Neural crest cell (in vitro differentiated cells): ENCODE results near the gene BTG2. TPM values are rescaled to one million over a fixed set of nuclear protein-coding genes. Genes with fewer than 3 reads are reported as not detected.

Source experiments
- DNase-seq: peaks from one replicate; pipeline ENCODE4 v3.0.0; 2021; ENCODE audit warnings: low read depth, mixed read lengths, low spot score
- H3K27ac Mint-ChIP-seq: one replicate; pipeline ENCODE4 v1.8.0; 2021; ENCODE audit warnings: mild to moderate bottlenecking, mixed read lengths; ENCODE audit not compliant: unreplicated experiment
- H3K27me3 Mint-ChIP-seq: 2 replicates; pipeline ENCODE4 v1.8.0; 2021; ENCODE audit warnings: low read depth, mild to moderate bottlenecking, mixed read lengths
- H3K36me3 Mint-ChIP-seq: 2 replicates; pipeline ENCODE4 v1.8.0; 2021; ENCODE audit warnings: low read depth, mild to moderate bottlenecking, mixed read lengths
- H3K4me1 Mint-ChIP-seq: 2 replicates; pipeline ENCODE4 v1.8.0; 2021; ENCODE audit warnings: mixed read lengths
- H3K4me3 Mint-ChIP-seq: one replicate; pipeline ENCODE4 v1.8.0; 2021; ENCODE audit warnings: mild to moderate bottlenecking, mixed read lengths
- H3K9me3 Mint-ChIP-seq: 2 replicates; pipeline ENCODE4 v1.8.0; 2021; ENCODE audit warnings: mixed read lengths
- total RNA-seq: library from RNA; stranded (reverse); gene quantifications from 2 replicates; pipeline ENCODE4 v1.2.1, GENCODE V29; 2021
- TF ChIP-seq, protein P1 (sequence below): fragments of 200-600 bp; sonication (generic); conservative IDR thresholded peaks from 2 replicates; pipeline ENCODE4 v1.5.0; 2021; ENCODE audit warnings: antibody characterized with exemption, mild to moderate bottlenecking

The BTG2 gene
- total RNA-seq, 1 donor from 2014 or later, result 18.1 TPM

DNA sequence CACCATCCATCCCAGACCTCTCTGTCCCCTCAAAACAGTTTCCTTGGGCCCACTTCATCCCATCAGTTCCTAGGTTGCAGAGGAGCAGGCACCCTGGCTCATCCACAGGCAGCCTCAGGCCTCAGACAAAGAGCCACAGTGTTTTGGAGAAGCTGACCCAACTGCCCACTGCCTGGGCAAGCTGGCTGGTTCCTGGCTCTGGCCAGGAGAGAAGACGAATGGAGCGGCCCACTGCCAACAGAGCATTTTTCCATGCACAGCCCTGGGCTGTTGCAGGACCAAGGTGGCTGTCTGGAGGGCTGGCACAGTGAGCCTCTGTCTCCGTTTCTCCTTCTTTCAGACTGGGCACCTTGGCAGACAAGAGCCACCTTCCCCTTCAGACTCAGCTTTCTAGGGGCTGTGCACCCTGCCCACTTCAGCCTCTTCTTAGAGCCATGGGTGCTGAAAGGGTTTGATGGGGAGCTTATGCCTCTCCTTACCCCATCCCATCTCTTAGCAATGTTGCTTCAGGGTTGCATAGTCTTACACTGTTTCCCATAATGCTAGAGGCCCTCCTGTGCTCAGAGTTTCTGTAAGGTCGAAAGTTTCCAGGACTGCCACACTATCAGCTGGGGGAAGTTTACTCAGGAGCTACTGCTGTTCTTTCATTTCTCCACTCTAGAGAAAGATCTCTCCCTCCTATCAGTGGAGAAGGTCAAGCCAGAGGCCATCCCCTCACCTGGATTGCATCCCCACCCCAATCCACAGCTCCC is 44.6 kb downstream of the BTG2 start:
- DNase-seq, result no peak
- TF ChIP-seq, protein P1, sequence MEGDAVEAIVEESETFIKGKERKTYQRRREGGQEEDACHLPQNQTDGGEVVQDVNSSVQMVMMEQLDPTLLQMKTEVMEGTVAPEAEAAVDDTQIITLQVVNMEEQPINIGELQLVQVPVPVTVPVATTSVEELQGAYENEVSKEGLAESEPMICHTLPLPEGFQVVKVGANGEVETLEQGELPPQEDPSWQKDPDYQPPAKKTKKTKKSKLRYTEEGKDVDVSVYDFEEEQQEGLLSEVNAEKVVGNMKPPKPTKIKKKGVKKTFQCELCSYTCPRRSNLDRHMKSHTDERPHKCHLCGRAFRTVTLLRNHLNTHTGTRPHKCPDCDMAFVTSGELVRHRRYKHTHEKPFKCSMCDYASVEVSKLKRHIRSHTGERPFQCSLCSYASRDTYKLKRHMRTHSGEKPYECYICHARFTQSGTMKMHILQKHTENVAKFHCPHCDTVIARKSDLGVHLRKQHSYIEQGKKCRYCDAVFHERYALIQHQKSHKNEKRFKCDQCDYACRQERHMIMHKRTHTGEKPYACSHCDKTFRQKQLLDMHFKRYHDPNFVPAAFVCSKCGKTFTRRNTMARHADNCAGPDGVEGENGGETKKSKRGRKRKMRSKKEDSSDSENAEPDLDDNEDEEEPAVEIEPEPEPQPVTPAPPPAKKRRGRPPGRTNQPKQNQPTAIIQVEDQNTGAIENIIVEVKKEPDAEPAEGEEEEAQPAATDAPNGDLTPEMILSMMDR, result no peak
- Mint-ChIP-seq H3K36me3 (no peaks in the 10 kb centered on the region), H3K4me3 (no peak overlapping the region), H3K9me3 (peaks cover 3% of the 10 kb centered on the region), H3K27me3 (peaks cover 7% of the 10 kb centered on the region), H3K27ac (no peak overlapping the region), H3K4me1 (peaks cover 14% of the 10 kb centered on the region)

DNA sequence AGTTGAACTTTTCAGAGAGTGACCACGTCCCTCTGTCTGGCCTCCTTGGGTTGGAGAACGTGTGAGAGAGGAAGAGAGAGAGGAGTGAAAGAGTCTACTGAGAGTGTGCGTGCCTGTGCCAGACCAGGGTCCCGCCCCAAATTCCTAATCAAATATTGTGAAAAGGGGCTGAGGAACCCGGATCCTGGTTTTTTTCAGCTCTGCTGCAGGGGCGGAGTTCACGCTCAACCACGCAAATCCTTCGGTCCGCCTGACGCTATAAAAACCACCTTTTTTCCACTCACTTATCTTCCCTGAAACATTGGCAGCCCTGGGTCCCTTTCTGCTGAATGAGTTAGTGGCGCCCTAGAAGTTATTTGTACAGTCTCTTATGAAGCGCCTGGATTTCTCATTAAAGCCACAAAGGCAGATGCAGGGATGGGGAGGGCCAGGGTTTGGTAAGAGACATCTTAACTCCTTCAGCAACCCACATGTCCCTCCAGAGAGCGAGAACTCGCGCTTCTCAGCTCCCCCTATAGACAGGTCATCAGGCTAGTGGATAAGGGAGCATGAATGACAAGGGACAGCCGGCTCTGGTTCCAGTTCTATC is 45.8 kb downstream of the BTG2 start, which contains the start of gene FMOD:
Gene FMOD (minus strand): TSS at position 86 of the 589 bp plus-strand sequence. CDS start 2,852 bp downstream, outside the sequence.
- Mint-ChIP-seq H3K9me3 (peaks cover 3% of the 10 kb centered on the region), H3K36me3 (no peaks in the 10 kb centered on the region), H3K27ac (peak within 1 kb of the TSS; percentile 4), H3K4me3 (no peak within 1 kb of the TSS), H3K27me3 (peaks cover 7% of the 10 kb centered on the region), H3K4me1 (peaks cover 9% of the 10 kb centered on the region)
- TF ChIP-seq, protein P1, result no peak
- DNase-seq, result no peak

DNA sequence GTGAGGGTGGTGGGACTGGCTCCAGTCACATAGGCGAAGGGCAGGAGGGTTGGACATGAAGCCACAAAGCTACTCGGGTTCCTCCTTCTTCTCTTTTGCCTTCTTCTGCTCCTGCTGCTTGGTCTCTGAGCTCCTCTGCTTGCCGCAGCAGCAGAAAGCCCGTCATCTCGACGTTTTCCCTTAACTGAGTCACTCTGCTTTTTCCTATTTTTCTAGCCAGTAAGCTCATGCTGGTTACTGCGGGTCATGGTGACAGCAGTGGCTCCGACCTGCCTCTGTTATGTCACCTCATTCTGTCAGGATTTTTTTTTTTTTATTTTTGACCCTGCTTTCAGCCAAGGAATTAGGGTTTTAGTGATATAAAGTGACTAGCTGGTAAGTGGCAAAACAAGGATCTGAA is 48.2 kb downstream of the BTG2 start:
- TF ChIP-seq, protein P1, result no peak
- Mint-ChIP-seq H3K36me3 (no peaks in the 10 kb centered on the region), H3K4me1 (no peaks in the 10 kb centered on the region), H3K9me3 (no peaks in the 10 kb centered on the region), H3K27me3 (peaks cover 11% of the 10 kb centered on the region), H3K27ac (no peak overlapping the region), H3K4me3 (no peak overlapping the region)
- DNase-seq, result no peak

DNA sequence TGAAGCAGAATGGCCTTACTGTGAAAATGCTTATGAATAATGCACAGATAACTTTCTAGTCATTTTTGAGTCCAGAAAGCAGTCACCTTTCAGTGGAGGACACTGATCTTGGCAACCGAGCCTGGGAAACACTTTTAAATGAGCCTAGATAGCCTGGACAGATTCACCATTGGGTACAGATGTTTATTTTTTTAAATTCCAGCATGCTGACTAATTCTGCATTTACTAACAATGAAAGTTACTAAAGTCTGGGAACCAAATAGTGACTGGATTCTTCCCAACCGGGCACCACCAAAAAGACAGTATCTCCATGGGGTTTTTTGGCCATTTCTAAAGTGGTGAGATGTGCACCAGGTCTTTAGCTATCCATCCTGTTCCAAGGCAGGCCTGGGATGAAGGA is 48.9 kb downstream of the BTG2 start:
- Mint-ChIP-seq H3K4me3 (no peak overlapping the region), H3K27ac (no peak overlapping the region), H3K4me1 (no peaks in the 10 kb centered on the region), H3K9me3 (no peaks in the 10 kb centered on the region), H3K36me3 (no peaks in the 10 kb centered on the region), H3K27me3 (peaks cover 17% of the 10 kb centered on the region)
- TF ChIP-seq, protein P1, result no peak
- DNase-seq, result no peak

DNA sequence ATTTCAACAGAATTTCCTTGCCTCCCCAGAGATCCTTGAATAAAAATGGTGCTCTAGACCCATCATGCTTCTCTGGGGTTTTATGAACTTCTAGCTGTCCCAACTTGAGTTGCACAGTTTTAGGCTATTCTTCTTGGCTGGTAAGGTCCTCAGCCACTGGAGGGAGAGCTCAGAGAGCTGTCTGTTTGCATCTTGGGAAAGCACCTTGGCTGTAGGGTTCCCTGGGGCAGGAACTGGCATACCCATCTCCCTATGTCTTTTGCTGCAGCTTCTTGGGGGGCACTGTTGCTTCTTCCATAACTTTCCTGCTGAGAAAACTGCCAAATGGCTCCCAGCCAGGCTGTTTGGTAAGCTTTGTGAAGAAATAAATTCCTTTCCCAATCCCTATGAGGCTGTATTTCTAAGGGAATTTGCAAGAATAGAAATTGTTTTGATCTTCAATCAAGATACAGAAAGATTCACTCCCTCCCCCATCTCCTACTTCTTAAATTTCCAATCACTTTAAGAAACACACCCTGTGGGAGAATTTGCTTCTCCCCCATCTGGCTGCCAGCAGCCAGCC is 53.8 kb downstream of the BTG2 start:
- Mint-ChIP-seq H3K36me3 (no peaks in the 10 kb centered on the region), H3K4me1 (peaks cover 19% of the 10 kb centered on the region), H3K4me3 (no peak overlapping the region), H3K9me3 (no peaks in the 10 kb centered on the region), H3K27me3 (peaks cover 19% of the 10 kb centered on the region), H3K27ac (no peak overlapping the region)
- DNase-seq, result no peak
- TF ChIP-seq, protein P1, result no peak

Other genes with a start within 250 kb of the BTG2 start
- gene MYOG, start 219.5 kb upstream of the BTG2 start, total RNA-seq, result not detected in 2 replicates
- gene ADORA1, start 177.8 kb upstream of the BTG2 start, total RNA-seq, result 1.9 and 2.0 TPM in 2 replicates
- gene MYBPH, start 129.7 kb upstream of the BTG2 start, total RNA-seq, result not detected in 2 replicates
- not detected in 2 replicates for gene CHI3L1, start 118.8 kb upstream of the BTG2 start, total RNA-seq
- gene CHIT1, start 75.8 kb upstream of the BTG2 start, total RNA-seq, result not detected in 2 replicates
- 0.35 and 0.39 TPM in 2 replicates for gene FMOD, start 45.6 kb downstream of the BTG2 start, total RNA-seq
- 2.9 and 3.4 TPM in 2 replicates for gene PRELP, start 170.3 kb downstream of the BTG2 start, total RNA-seq
- gene OPTC, start 188.6 kb downstream of the BTG2 start, total RNA-seq, result not detected in 2 replicates